Astrocyte of the spinal cord (primary cell): ENCODE measurements around the gene TMEM239.
A peak's percentile ranks its signal among the peaks of the same experiment; 100 is the strongest.

ENCODE experiments used
- DNase-seq: peaks from one replicate; pipeline ENCODE4 v3.0.0; 2011; ENCODE audit warnings: low read depth, low spot score
- H3K4me3 ChIP-seq: 2 replicates; pipeline ENCODE4 v1.5.1; 2011; ENCODE audit warnings: low read depth, mild to moderate bottlenecking, low read length, moderate library complexity
- CTCF ChIP-seq: IDR thresholded peaks from 2 replicates; pipeline ENCODE4 v1.5.1; 2012; ENCODE audit warnings: low read depth, mild to moderate bottlenecking, low read length, inconsistent platforms
- in situ Hi-C: cut with HindIII; loops from 2 replicates; pipeline ENCODE4 v1.10.0; 2017; ENCODE audit warnings: low sequenced_read_pairs

Gene TMEM239

GRCh38 chr20:2839732-2840137 is 23.6 kb downstream of the TMEM239 start:
- no peak for TF ChIP-seq CTCF
- DNase-seq = no peak
- in situ Hi-C loops = no loop called here
- H3K4me3 ChIP-seq = no peak overlapping the region

GRCh38 chr20:2840138-2840966 is 24.2 kb downstream of the TMEM239 start, which contains the start of the genes PCED1A and VPS16:
TSS of gene PCED1A (minus strand) at chr20:2840655. CDS start at chr20:2839912, 743 bp downstream.
TSS of gene VPS16 (plus strand) at chr20:2840745. CDS start at chr20:2840775, 30 bp downstream.
- peak within 1 kb of the TSS; percentile 75 for H3K4me3 ChIP-seq
- no peak for TF ChIP-seq CTCF
- in situ Hi-C loops = no loop called here
- DNase-seq = peak; percentile 86

GRCh38 chr20:2840967-2841531 is 24.9 kb downstream of the TMEM239 start:
- TF ChIP-seq CTCF = no peak
- peak; percentile 66 for DNase-seq
- in situ Hi-C loops = no loop called here
- peak overlapping the region; percentile 75 for H3K4me3 ChIP-seq

GRCh38 chr20:2845607-2846006 is 29.4 kb downstream of the TMEM239 start:
- in situ Hi-C loops = no loop called here
- no peak overlapping the region for H3K4me3 ChIP-seq
- TF ChIP-seq CTCF = no peak
- DNase-seq = no peak

GRCh38 chr20:2846698-2847097 is 30.5 kb downstream of the TMEM239 start:
- H3K4me3 ChIP-seq = no peak overlapping the region
- no peak for DNase-seq
- TF ChIP-seq CTCF = no peak
- in situ Hi-C loops = no loop called here

GRCh38 chr20:2847802-2848201 is 31.6 kb downstream of the TMEM239 start:
- TF ChIP-seq CTCF = no peak
- in situ Hi-C loops = no loop called here
- no peak overlapping the region for H3K4me3 ChIP-seq
- DNase-seq = no peak
